ENCODE data around the gene NABP1. TPM values are rescaled to one million over a fixed set of nuclear protein-coding genes. Genes with fewer than 3 reads are reported as not detected.

Gene NABP1
- total RNA-seq, 1 donor from 2014 or later, result 13.5 TPM

- TF ChIP-seq CTCF (IDR thresholded peaks at IDR 0.05; ENCODE audit: unreplicated experiment), result no peak
Measured at GRCh38 chr2:191714925-191715324, 37.0 kb downstream of the NABP1 start.

DNA sequence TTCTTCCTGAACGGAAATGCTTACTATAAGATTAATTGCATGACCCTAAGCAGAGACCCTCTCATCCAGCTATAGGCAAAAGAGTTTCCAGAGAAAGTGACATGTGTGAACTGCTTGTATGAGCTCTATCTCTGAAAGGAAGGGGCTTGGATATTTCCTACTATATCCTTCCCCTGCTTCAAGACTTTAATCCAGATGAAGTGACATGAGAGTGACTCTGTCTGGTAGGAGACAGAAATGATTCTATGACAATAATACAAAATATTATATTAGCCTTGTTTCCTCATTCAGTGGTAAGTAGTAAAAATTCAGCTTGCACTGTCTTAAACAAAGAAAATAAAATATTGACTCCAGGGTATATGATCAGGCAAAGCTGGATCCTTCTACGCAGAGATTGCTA lies 37.5 kb downstream of the NABP1 start:
- Mint-ChIP-seq H3K27ac (no peak overlapping the region), H3K36me3 (no peaks in the 10 kb centered on the region), H3K4me3 (no peak overlapping the region), H3K9me3 (no peaks in the 10 kb centered on the region), H3K4me1 (no peaks in the 10 kb centered on the region), H3K27me3 (ENCODE audit: low read depth) (no peaks in the 10 kb centered on the region)
- TF ChIP-seq CTCF (IDR thresholded peaks at IDR 0.05; ENCODE audit: unreplicated experiment), result no peak
- DNase-seq (ENCODE audit: low spot score in 2 of 2, unreplicated experiment in 2 of 2), result no peak

More at GRCh38 chr2:191714925-191715324, 37.0 kb downstream of the NABP1 start:
- no peak overlapping the region for H3K4me3 Mint-ChIP-seq
- H3K27me3 Mint-ChIP-seq (ENCODE audit: low read depth), result no peaks in the 10 kb centered on the region
- no peaks in the 10 kb centered on the region for H3K4me1 Mint-ChIP-seq
- H3K36me3 Mint-ChIP-seq, result no peaks in the 10 kb centered on the region
- no peaks in the 10 kb centered on the region for H3K9me3 Mint-ChIP-seq
- DNase-seq (ENCODE audit: low spot score in 2 of 2, unreplicated experiment in 2 of 2), result no peak
- H3K27ac Mint-ChIP-seq, result no peak overlapping the region

DNA sequence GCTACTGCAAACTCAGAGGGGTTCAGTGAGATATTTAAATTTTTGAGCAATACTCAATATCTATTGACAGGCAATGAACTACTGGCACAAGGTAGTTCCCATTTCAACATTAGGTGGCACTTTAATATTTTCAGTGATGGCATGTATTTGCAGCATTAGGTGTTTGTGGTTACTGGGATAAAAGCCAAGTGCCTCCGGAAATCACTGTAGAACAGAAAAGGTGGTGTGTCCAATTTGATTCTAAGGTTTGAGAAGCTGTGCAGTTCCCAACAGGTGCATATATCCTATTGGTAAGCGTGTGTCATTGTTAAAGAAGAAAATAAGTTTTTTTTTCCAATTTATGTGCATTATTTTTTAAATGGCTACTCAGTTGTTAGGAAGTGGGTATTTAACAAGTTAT lies 41.3 kb downstream of the NABP1 start:
- no peak overlapping the region for H3K4me3 Mint-ChIP-seq
- H3K36me3 Mint-ChIP-seq, result no peaks in the 10 kb centered on the region
- H3K9me3 Mint-ChIP-seq, result no peaks in the 10 kb centered on the region
- no peak for TF ChIP-seq CTCF (IDR thresholded peaks at IDR 0.05; ENCODE audit: unreplicated experiment)
- H3K4me1 Mint-ChIP-seq, result no peaks in the 10 kb centered on the region
- no peaks in the 10 kb centered on the region for H3K27me3 Mint-ChIP-seq (ENCODE audit: low read depth)
- no peak for DNase-seq (ENCODE audit: low spot score in 2 of 2, unreplicated experiment in 2 of 2)
- H3K27ac Mint-ChIP-seq, result no peak overlapping the region

GRCh38 chr2:191719938-191720337 lies 42.0 kb downstream of the NABP1 start:
- TF ChIP-seq CTCF (IDR thresholded peaks at IDR 0.05; ENCODE audit: unreplicated experiment), result no peak
- H3K4me3 Mint-ChIP-seq, result no peak overlapping the region
- DNase-seq (ENCODE audit: low spot score in 2 of 2, unreplicated experiment in 2 of 2), result no peak
- no peaks in the 10 kb centered on the region for H3K27me3 Mint-ChIP-seq (ENCODE audit: low read depth)
- H3K4me1 Mint-ChIP-seq, result no peaks in the 10 kb centered on the region
- H3K9me3 Mint-ChIP-seq, result no peaks in the 10 kb centered on the region
- no peak overlapping the region for H3K27ac Mint-ChIP-seq
- no peaks in the 10 kb centered on the region for H3K36me3 Mint-ChIP-seq

GRCh38 chr2:191721331-191721730 lies 43.4 kb downstream of the NABP1 start:
- no peaks in the 10 kb centered on the region for H3K36me3 Mint-ChIP-seq
- no peaks in the 10 kb centered on the region for H3K4me1 Mint-ChIP-seq
- no peaks in the 10 kb centered on the region for H3K9me3 Mint-ChIP-seq
- H3K27ac Mint-ChIP-seq, result no peak overlapping the region
- H3K4me3 Mint-ChIP-seq, result no peak overlapping the region
- no peak for DNase-seq (ENCODE audit: low spot score in 2 of 2, unreplicated experiment in 2 of 2)
- no peaks in the 10 kb centered on the region for H3K27me3 Mint-ChIP-seq (ENCODE audit: low read depth)
- no peak for TF ChIP-seq CTCF (IDR thresholded peaks at IDR 0.05; ENCODE audit: unreplicated experiment)

GRCh38 chr2:191724015-191724414 lies 46.1 kb downstream of the NABP1 start:
- Mint-ChIP-seq H3K27ac (no peak overlapping the region), H3K4me3 (no peak overlapping the region), H3K9me3 (no peaks in the 10 kb centered on the region), H3K27me3 (ENCODE audit: low read depth) (no peaks in the 10 kb centered on the region), H3K4me1 (no peaks in the 10 kb centered on the region), H3K36me3 (no peaks in the 10 kb centered on the region)
- DNase-seq (ENCODE audit: low spot score in 2 of 2, unreplicated experiment in 2 of 2), result no peak
- TF ChIP-seq CTCF (IDR thresholded peaks at IDR 0.05; ENCODE audit: unreplicated experiment), result no peak
